Panc1 (cell line): ENCODE results near the gene CRCP. TPM values are rescaled to one million over a fixed set of nuclear protein-coding genes. Genes with fewer than 3 reads are reported as not detected.

Experiments used
- ATAC-seq: fragments of 200-7000 bp; cut with Tn5 transposase; 2 replicates; pipeline ENCODE4 v1.9.1; 2020; ENCODE audit warnings: mild to moderate bottlenecking, moderate library complexity
- BruUV-seq: library from RNA; stranded (reverse); fragments of 400-500 nt; replicated peaks from 2 replicates; lab custom pipeline; 2021; lab: Mats Ljungman, UMichigan
- CTCF ChIA-PET: fragments of 300-600 bp; sonication (Branson Sonifier 250); formaldehyde crosslinking; loops from one replicate; lab custom pipeline; 2022; ENCODE audit warnings: antibody characterized with exemption; lab: Charles Lee
- POLR2A ChIA-PET: fragments of 300-600 bp; sonication (Branson Sonifier 250); formaldehyde crosslinking; loops from one replicate; lab custom pipeline; 2022; ENCODE audit warnings: antibody characterized with exemption; lab: Charles Lee
- DNase-seq: peaks from one replicate; pipeline ENCODE4 v3.0.0-alpha.2; 2010; ENCODE audit warnings: low read depth, low spot score
- H3K27ac ChIP-seq: 2 replicates; pipeline ENCODE4 v1.5.1; 2011; ENCODE audit warnings: mild to moderate bottlenecking, low read length, inconsistent platforms
- H3K27me3 ChIP-seq: fragments of 200-500 bp; sonication (Bioruptor generic); 2 replicates; pipeline ENCODE4 v1.6.0; 2014; ENCODE audit warnings: low read length, inconsistent platforms; ENCODE audit not compliant: control insufficient read depth, insufficient read depth
- H3K36me3 ChIP-seq: fragments of 200-500 bp; sonication (Bioruptor generic); 2 replicates; pipeline ENCODE4 v1.5.1; 2014; ENCODE audit warnings: inconsistent platforms, mild to moderate bottlenecking, low read length, moderate library complexity; ENCODE audit not compliant: control insufficient read depth, insufficient read depth
- H3K4me1 ChIP-seq: 2 replicates; pipeline ENCODE4 v1.5.1; 2011; ENCODE audit warnings: inconsistent platforms, mild to moderate bottlenecking, low read length, moderate library complexity; ENCODE audit not compliant: control insufficient read depth, insufficient read depth
- H3K4me3 ChIP-seq, 2 experiments: 2 replicates each; pipeline ENCODE4 v1.5.1; 2011 to 2012; ENCODE audit warnings: low read depth in 2 of 2, low read length in 2 of 2, mild to moderate bottlenecking in 2 of 2, inconsistent platforms in 1 of 2, moderate library complexity in 1 of 2
- H3K9me3 ChIP-seq: fragments of 200-500 bp; sonication (Bioruptor generic); 2 replicates; pipeline ENCODE4 v1.5.1; 2014; ENCODE audit warnings: low read depth, mild to moderate bottlenecking, inconsistent platforms, low read length, moderate library complexity; ENCODE audit not compliant: control insufficient read depth, insufficient read depth
- CTCF ChIP-seq: fragments of 450-650 bp; IDR thresholded peaks from 2 replicates; pipeline ENCODE4 v1.5.1; 2017; ENCODE audit warnings: mild to moderate bottlenecking
- POLR2AphosphoS5 ChIP-seq: IDR thresholded peaks from 2 replicates; pipeline ENCODE4 v1.6.1; 2012; ENCODE audit warnings: mild to moderate bottlenecking, low read depth, low read length, moderate library complexity
- REST ChIP-seq, 2 experiments: IDR thresholded peaks; 2 replicates each; pipeline ENCODE4 v1.6.1; 2011 to 2012; ENCODE audit warnings: low read depth in 2 of 2, control low read depth in 1 of 2, low read length in 1 of 2, mild to moderate bottlenecking in 1 of 2, moderate library complexity in 1 of 2; ENCODE audit not compliant: insufficient read depth in 1 of 2
- SIN3A ChIP-seq: IDR thresholded peaks from 2 replicates; pipeline ENCODE4 v1.6.1; 2012; ENCODE audit warnings: low read depth, mild to moderate bottlenecking, low read length, moderate library complexity, borderline replicate concordance; ENCODE audit not compliant: insufficient read depth
- TCF7L2 ChIP-seq: IDR thresholded peaks from 2 replicates; pipeline ENCODE4 v1.6.1; 2011; ENCODE audit warnings: mild to moderate bottlenecking, low read depth, low read length, inconsistent platforms
- in situ Hi-C: cut with HindIII; loops from 2 replicates; pipeline ENCODE4 v1.10.0; 2016; ENCODE audit warnings: low sequenced_read_pairs, low pct_unique_long_range_greater_than_20kb
- intact Hi-C: fragments of 100-400 bp; cut with micrococcal nuclease; formaldehyde crosslinking; loops from one replicate; pipeline ENCODE4 v1.10.0; 2022; ENCODE audit not compliant: unreplicated experiment
- total RNA-seq: library from RNA; stranded (reverse); gene quantifications from one replicate; pipeline ENCODE4 v1.2.1, GENCODE V29; 2021; ENCODE audit not compliant: unreplicated experiment

The CRCP gene
- total RNA-seq, 1 experiment from 2014 or later = 46.4 TPM

GRCh38 chr7:66142334-66142733 lies 27.7 kb downstream of the CRCP start:
- TF ChIP-seq REST (IDR thresholded peaks at IDR 0.05; ENCODE audit: insufficient read depth in 1 of 2, low read depth in 2 of 2, low read length in 1 of 2) = no peak
- no peak for TF ChIP-seq POLR2AphosphoS5
- no TSS peak for BruUV-seq
- ChIA-PET POLR2A (no interaction called here), CTCF (no interaction called here)
- H3K27me3 ChIP-seq = no peaks in the 10 kb centered on the region
- no peaks in the 10 kb centered on the region for H3K9me3 ChIP-seq
- DNase-seq (no peak), ATAC-seq (no peak)
- H3K36me3 ChIP-seq = peaks cover 6% of the 10 kb centered on the region
- in situ Hi-C loops (no loop called here), intact Hi-C loops (no loop called here)
- H3K4me1 ChIP-seq = no peaks in the 10 kb centered on the region
- H3K4me3 ChIP-seq = no peak overlapping the region
- no peak overlapping the region for H3K27ac ChIP-seq

DNA sequence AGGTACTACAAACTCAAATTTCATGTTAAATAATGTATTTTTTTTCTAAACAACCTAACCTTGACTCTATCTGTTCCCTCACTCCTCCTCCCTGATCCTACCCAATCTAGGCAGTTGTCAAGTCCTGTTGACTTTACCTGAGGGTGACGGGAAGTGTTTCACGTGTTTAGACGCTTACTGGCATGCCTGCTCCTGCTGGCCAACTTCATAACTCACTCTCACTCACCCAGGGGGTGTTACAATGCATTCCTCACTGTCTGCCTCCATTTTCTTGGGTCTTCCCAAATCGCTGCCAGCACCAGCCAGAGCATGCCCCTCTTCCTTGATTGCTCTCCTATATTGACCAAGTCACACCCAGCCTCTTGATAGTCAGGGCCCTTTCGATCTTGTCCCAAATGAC lies 28.3 kb downstream of the CRCP start:
- peaks cover 6% of the 10 kb centered on the region for H3K36me3 ChIP-seq
- ATAC-seq (no peak), DNase-seq (no peak)
- H3K4me3 ChIP-seq = no peak overlapping the region
- intact Hi-C loops (no loop called here), in situ Hi-C loops (no loop called here)
- no peaks in the 10 kb centered on the region for H3K27me3 ChIP-seq
- TF ChIP-seq SIN3A (no peak), REST (IDR thresholded peaks at IDR 0.05; ENCODE audit: insufficient read depth in 1 of 2, low read depth in 2 of 2, low read length in 1 of 2) (no peak), CTCF (no peak), POLR2AphosphoS5 (no peak), TCF7L2 (no peak)
- no peaks in the 10 kb centered on the region for H3K4me1 ChIP-seq
- ChIA-PET POLR2A (no interaction called here), CTCF (no interaction called here)
- no peaks in the 10 kb centered on the region for H3K9me3 ChIP-seq
- no TSS peak for BruUV-seq
- H3K27ac ChIP-seq = no peak overlapping the region
